ENCODE data around the gene VPS35L. TPM values are rescaled to one million over a fixed set of nuclear protein-coding genes. Genes with fewer than 3 reads are reported as not detected.

Gene VPS35L
- total and polyA plus RNA-seq, 2 of the 13 experiments (the other 11 are each of a cell fraction or from before 2014, with no cell fraction given), result 1.4 to 1.6 TPM

DNA sequence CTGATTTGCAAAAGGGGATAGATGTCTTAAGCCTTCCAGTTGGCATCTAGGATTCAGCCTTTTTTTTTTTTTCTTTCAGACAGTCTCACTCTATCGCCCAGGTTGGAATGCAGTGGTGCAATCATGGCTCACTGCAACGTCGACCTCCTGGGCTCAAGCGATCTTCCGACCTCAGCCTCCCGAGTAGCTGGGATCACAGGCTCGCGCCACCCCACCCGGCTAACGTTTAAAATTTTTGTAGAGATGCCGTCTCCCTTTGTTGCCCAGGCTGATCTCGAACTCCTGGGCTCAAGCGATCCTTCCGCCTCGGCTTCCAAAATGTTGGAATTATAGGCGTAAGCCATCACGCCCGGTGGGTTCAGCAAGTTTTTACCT is 32.3 kb upstream of the VPS35L start (continued):
- no peak for TF ChIP-seq ZNF790 (CRISPR knock-in tag; IDR thresholded peaks at IDR 0.05; ENCODE audit: borderline replicate concordance)
- no peak for TF ChIP-seq ZNF180 (CRISPR knock-in tag; IDR thresholded peaks at IDR 0.05; ENCODE audit: borderline replicate concordance, low read depth)
- TF ChIP-seq NFAT5 (CRISPR knock-in tag; IDR thresholded peaks at IDR 0.05), result peak; percentile 44; the same call in 1 of the 2 replicates
- no peak; the same call in 1 of the 2 replicates for TF ChIP-seq IRF2 (CRISPR knock-in tag; IDR thresholded peaks at IDR 0.05)
- 0 out of 2 replicates have a peak, but pooled peaks have one; percentile 20 for TF ChIP-seq NFATC3 (CRISPR knock-in tag; IDR thresholded peaks at IDR 0.05)
- TF ChIP-seq ZFP36L2 (CRISPR knock-in tag; IDR thresholded peaks at IDR 0.05), result no peak
- peak; percentile 24; the same call in 1 of the 2 replicates for TF ChIP-seq KLF12 (CRISPR knock-in tag; IDR thresholded peaks at IDR 0.05; ENCODE audit: borderline replicate concordance)
- TF ChIP-seq ZFAT (CRISPR knock-in tag; conservative IDR thresholded peaks at IDR 0.05), result no peak
- TF ChIP-seq ZNF552 (CRISPR knock-in tag; IDR thresholded peaks at IDR 0.05; ENCODE audit: borderline replicate concordance), result no peak
- TF ChIP-seq TAF1 (CRISPR knock-in tag; IDR thresholded peaks at IDR 0.05), result no peak
- 0 out of 2 replicates have a peak, but pooled peaks have one; percentile 16 for TF ChIP-seq HNF4A (CRISPR knock-in tag; IDR thresholded peaks at IDR 0.05)
- TF ChIP-seq ZNF501 (CRISPR knock-in tag; IDR thresholded peaks at IDR 0.05), result no peak
- TF ChIP-seq SIX1 (CRISPR knock-in tag; IDR thresholded peaks at IDR 0.05; ENCODE audit: borderline replicate concordance), result no peak
- no peak for TF ChIP-seq SNAI1 (CRISPR knock-in tag; IDR thresholded peaks at IDR 0.05; ENCODE audit: borderline replicate concordance)
- TF ChIP-seq ZNF652 (CRISPR knock-in tag; IDR thresholded peaks at IDR 0.05; ENCODE audit: borderline replicate concordance, low read depth), result no peak
- TF ChIP-seq WIZ (CRISPR knock-in tag; IDR thresholded peaks at IDR 0.05), result no peak
- TF ChIP-seq ZNF766 (CRISPR knock-in tag; IDR thresholded peaks at IDR 0.05; ENCODE audit: borderline replicate concordance), result no peak
- TF ChIP-seq RCOR2 (CRISPR knock-in tag; IDR thresholded peaks at IDR 0.05), result peak; percentile 53; the same call in 1 of the 2 replicates
- TF ChIP-seq CEBPG (CRISPR knock-in tag; IDR thresholded peaks at IDR 0.05), result peak; percentile 81
- peak; percentile 55; the same call in 1 of the 2 replicates for TF ChIP-seq TARDBP (CRISPR knock-in tag; IDR thresholded peaks at IDR 0.05)
- no peak; the same call in 1 of the 2 replicates for TF ChIP-seq BORCS8-MEF2B (CRISPR knock-in tag; IDR thresholded peaks at IDR 0.05)
- TF ChIP-seq, protein P1, sequence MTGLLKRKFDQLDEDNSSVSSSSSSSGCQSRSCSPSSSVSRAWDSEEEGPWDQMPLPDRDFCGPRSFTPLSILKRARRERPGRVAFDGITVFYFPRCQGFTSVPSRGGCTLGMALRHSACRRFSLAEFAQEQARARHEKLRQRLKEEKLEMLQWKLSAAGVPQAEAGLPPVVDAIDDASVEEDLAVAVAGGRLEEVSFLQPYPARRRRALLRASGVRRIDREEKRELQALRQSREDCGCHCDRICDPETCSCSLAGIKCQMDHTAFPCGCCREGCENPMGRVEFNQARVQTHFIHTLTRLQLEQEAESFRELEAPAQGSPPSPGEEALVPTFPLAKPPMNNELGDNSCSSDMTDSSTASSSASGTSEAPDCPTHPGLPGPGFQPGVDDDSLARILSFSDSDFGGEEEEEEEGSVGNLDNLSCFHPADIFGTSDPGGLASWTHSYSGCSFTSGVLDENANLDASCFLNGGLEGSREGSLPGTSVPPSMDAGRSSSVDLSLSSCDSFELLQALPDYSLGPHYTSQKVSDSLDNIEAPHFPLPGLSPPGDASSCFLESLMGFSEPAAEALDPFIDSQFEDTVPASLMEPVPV (CRISPR knock-in tag; IDR thresholded peaks at IDR 0.05), result 0 out of 2 replicates have a peak, but pooled peaks have one; percentile 10
- no peak for TF ChIP-seq SNRNP70 (IDR thresholded peaks at IDR 0.05; ENCODE audit: low read depth, low read length)
- TF ChIP-seq ZNF12 (CRISPR knock-in tag; IDR thresholded peaks at IDR 0.05), result peak; percentile 20; the same call in 1 of the 2 replicates
- no peak for TF ChIP-seq ZNF331 (CRISPR knock-in tag; IDR thresholded peaks at IDR 0.05)
- 0 out of 2 replicates have a peak, but pooled peaks have one; percentile 3 for TF ChIP-seq IKZF5 (CRISPR knock-in tag; IDR thresholded peaks at IDR 0.05)

Data from HepG2 (cell line).